Activated naive CD4-positive, alpha-beta T cell treated with Interleukin-2 at 50 U/mL for 16 hours (primary cell): Measurements from ENCODE around the gene HOXB2.

Source experiments
- DNase-seq: peaks from one replicate; pipeline ENCODE4 v3.0.0-alpha.2; 2020

HOXB2 gene

DNA sequence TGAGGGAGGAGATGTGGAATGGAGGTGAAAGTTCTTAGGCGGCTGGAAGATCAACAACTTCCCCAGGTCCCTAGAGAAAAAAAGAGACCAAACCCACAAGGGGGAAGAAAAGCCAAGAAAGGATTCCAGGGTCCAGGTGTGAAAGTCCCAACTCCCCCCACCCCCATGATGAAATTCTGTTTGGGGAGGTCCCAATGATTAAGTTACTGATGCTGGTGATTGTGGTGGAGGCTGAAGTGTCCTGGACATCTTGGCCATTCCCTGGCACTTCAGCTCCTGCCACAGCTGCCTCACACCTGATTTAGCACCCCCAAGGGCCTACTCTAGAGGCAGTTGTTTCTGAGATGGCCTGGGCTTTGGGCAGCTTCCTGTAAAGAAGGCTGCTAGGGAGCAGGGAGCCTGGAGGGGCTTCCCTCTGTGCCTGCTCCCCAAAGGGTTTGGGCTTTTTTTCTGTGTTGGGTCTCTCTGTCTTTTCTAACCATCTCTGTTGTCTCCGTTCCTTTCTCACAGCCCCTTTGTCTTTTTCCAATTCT lies 20.2 kb upstream of the HOXB2 start:
- no peak for DNase-seq

DNA sequence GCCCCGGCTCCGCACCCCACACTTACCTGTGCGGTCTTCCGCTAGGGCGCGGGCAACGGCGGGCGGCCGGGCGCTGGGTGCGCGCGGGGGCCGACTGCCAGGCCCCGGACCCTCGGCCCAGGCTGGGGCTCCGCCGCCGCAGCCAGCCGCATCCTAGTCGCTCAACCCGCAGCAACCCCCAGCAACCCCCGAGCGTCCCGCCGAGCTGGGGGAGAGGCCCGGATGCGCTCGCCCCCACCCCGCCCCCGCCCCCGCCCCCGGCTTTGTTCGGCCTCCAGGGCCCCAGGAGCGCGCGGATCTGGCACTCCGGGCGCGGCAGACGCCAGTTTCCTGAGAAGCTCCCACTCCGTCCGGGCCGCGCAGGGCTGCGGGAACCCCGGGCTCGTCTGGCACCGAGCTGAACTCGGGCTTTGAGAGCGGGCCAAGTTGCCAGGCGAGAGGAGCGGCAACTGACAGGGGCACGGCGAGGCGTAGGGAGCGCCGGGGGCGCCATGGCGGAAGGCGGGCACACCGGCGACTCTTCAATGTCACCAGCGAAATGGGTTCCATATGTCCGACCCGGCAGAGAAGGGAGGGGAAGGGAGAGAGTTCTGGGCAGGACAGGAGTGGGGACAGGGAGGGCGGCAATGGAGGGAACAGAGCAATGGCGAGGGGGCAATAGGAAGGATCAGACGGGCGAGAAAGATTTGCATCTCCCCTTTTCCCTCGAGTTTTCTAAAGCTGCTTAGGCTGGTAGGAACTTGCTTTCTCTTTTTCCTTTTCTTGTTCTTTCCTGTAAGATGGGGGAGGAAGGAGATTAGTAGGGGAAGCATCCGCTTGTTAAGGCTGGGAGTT lies 19.5 kb upstream of the HOXB2 start:
- no peak for DNase-seq

DNA sequence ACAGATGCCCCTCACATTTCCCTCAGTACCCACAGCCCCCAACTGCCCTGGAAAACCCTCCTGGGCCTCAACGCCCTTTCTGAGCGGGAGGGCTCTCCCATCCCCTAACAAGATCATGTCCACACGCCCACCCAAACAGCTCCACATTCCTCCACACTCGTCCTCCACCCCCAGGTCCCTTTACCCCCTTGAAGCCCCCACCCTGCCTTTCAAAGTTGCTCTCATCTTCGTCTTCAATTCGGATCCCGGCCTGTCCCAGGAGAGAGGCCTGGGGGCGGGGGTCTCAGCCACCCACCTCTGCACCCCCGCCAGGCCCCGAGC lies 18.9 kb upstream of the HOXB2 start:
- no peak for DNase-seq

DNA sequence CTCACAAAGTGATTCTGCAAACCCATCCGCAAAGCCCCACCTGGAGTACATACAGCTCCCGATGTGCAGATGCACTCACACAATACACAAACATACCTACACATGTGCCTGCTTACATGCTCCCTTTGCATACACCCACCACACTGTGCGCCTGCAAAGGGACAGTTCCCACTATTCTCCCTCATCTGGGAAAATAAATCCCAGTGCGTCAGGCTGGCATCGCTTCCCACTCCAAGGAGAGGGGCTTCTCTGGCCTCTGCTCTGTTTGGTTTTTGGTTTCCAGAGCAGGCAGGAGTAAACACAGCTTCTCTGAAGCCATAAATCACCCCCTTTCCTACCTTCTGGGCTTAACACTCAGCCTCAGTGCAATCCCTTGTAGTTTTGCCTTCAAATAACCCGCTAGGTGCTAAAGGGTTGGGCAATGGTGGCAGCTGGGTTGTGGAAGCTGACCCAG lies 18.5 kb upstream of the HOXB2 start:
- no peak for DNase-seq

DNA sequence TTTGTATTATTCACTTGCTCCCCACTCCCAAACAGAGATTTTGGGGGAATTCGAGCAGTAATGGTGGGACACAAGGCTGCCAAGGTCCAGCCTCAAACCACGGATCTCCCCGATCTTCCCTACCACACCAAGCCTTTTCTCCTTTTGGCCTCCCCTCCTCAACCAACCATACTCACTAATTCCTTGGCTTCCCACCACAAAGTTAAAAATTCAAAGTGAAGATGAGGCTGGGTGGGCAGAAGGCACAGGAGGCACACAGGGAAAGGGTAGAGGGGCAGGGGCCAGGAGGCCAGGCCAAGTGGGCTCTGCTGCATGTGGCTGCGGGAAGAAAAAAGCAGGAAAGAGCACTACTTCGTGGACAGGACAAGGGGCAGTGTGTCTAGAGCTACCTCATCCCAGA lies 18.0 kb upstream of the HOXB2 start:
- no peak for DNase-seq

DNA sequence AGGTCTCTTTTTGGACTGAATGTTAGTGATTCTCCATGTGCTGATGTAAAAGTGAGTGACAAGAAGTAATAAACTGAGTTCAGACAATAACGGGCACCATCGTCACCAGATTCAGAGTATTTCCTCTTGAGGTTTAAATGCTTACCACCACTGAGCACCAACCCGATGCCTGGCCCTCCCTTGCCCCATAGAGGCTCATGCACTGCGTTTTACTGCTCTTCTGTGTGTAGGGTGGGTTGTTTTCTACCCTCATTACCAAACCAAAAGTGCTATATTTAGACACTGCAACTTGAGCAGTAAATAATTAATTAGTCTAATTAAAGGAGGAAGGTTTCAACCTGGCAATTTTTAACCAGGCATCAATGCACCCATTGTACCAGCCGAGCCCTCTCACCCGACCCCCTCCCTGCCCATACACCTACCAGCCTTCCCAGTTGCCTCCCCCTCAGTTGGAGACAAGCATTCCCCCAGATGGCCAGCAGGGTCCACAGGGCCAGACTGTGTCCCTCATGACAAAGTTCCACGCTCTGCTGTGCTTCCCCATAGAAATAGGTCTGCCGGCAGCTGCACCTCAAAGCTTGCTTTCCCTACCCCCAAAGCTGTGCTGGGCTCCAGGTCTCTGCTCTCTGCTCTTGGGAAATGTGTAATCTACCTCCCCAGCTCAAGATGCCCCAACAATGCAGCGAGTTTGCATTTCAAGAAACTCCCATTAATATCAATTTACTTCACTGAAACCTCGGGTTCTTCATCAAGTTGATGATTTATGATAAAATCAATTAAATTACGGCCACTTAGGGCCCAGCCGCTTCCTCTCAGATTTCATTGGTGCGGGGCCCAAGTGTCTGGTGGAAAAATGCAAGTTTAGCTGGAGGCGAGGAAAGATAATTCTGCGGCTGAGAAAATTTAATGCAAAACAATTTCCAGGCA lies 17.2 kb upstream of the HOXB2 start:
- no peak for DNase-seq

DNA sequence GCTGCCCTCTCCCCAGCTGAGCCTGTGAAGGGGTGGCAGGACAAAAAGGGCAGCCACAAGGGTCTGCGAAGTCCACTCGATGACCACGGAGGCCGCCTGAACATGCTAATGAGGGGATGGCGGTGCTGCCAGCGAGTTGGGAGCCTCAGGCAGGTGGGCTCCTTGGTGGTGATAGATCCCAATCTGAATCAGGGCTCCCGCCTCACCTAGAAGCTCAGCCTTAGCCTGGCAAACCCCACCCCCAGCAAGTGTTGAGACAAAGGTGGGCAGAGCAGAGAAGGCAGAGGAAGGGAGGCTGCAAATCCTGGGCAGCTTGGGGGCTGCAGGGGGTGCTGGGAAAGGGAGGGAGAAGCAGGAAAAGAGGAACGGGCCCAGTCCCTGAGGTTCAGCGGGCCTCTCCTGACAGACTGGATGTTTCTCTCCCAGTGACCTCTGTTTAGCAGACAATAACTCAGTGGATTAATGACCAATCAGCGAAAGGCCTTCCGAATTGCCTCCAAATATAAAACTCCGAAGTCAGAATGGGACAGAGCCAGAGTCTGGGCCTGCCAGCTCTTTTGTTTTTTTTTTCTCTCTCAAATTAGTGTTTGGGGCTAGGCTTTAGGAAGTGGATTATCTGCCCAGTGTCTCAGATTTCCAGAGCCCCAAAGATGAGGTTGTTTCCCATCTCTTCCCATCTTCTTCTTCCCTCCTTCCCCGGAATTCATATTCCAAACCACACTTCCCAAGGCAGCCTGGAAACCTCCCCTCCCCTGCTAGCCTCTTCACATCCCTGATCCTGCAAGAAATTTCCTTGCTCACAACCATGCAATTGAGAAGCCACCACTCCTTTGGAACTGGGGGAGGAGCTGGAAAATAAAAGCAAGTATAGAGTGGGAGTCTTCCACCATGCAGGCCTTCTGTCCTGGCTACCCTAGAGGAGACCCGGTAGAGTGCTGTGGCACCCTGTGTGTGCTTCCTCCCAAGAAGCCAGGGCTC lies 15.2 kb upstream of the HOXB2 start:
- DNase-seq = no peak

DNA sequence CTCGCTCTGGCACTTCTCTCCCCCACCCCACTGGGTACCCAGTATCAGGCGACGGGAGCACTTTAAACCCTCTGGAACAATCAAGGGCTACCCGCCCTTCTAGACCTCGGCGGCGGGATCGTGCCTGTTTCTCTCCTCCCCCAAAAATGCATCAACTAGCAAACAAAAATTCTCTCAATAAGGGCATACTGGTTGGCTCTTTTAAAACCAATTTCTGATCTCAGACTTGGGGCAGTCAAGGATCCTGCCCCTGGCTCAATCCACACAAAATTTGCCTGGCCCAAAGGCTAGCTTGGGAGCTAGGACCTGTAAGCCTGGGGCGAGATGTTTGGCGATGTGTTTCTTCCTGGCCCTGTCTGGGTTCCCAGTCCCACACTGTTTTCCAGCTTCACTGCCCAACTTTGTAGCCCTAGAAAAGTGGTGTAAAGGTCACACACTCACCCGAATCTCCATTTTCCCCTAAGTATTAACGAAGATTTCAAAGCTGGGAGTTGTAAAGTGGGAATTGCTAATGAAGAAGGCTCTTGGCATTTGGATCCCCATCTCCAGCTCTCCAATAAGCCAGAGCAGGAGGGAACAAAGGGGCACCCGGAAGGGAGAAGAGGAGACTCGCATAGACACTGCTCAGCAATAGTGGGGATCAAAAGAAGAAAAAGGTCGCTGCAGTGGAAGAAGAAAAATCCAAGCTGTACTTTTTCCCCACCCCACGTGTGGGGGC lies 14.4 kb upstream of the HOXB2 start:
- no peak for DNase-seq

DNA sequence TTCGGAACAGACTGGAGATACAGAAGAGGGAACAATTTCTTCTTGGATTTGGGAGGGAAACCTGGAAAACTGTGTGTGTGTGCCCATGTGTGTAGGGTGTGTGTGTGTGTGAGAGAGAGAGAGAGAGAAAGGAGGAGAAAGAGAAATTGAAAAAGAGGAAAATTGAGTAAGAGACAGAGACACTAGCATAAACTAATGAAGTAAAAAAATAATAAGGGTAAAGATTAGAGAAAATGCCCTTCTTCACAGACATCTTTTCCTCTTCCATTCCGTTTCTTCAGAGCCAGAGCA lies 13.9 kb upstream of the HOXB2 start:
- DNase-seq = no peak

DNA sequence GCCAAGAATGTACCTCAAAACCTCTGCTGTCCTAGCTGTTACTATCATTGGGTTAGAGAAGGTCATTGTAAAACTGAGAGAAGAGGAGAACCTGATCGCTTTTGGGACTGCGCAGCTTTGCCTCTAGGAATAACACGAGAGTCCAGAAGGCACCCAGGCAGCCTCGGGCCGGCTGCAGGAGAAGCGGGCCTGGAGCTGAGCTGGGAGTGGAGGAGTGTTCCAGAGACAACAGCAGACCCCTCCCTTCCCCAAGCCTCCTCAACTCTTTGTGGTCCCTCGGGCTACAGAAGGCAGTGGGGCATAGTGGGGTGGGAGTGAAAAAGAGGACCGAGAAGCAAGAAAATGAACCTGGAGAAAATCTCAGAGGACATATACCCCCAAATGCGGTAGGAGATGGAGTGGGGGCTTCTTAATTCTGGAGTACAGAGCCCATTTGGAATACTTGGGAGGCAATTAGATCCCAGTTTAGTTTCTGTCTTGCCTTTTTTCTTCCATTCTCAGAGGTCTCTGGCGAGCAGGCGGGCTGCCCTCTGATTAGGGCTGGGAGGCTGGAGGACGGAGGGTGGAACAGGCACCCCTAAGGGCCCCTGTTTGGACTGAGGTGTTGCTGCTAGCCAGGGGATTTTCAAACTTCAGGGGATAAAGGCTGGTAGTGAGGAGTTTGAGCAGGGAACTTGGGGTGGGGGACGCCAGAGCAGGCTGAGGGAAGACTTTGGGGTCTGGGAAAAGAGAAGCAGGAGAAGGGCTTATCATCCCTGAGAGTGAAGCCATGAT lies 13.3 kb upstream of the HOXB2 start:
- DNase-seq = no peak

DNA sequence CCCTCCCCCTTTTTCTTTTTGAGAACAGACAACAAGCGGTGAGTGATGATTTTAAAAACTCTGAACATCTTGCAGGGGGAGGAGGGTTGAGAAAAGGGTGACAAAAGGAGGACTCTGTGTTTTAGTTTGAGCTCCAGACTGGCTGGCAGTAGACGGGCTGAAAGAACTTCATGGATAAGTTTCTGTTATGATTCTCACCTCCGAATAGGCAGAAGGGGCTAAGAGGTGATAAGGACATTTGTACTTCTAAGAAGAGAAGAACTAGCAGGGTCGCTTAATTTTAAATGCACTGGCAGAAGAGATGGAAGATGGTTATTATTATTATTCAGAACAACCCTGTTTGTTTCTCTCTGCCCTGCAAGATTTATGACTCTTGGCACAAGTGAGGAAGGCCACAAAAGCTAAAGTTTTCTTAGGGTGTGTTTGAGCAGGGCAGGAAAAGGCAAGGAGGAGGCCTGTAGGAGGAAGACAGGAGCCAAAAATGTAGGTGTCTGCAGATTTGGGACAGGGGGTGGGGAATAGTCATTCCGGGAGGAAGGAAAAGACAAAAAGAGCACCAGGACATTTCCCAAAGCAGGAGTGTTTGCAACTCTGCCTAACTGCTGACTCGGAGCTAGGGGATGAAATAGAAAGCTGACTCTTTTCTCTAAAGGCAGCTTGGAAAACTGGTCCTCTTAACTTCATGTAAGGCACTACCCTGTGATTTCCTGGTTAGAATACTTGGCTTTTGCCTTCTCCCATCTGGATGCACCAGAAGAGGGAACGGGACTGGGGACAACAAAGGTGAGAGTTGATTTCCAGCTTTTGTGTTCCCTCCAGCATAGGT lies 11.9 kb upstream of the HOXB2 start:
- DNase-seq = no peak

DNA sequence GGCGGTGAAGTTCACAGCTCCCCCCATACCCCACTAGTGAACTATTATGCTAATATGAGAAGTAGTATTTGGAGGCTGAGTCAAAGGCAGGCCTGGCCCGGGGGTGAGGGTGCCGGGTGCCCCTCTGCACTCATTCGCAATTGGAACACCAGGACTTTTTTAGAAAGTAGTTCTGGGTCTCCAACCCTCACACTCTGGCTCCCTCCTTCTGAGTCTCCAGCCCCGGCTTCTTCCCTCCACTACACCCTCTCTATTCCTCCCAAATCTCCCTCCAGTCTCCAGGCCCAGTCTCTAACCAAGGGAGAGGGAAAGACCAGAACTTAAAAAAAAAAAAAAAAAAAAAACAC lies 11.3 kb upstream of the HOXB2 start:
- no peak for DNase-seq

DNA sequence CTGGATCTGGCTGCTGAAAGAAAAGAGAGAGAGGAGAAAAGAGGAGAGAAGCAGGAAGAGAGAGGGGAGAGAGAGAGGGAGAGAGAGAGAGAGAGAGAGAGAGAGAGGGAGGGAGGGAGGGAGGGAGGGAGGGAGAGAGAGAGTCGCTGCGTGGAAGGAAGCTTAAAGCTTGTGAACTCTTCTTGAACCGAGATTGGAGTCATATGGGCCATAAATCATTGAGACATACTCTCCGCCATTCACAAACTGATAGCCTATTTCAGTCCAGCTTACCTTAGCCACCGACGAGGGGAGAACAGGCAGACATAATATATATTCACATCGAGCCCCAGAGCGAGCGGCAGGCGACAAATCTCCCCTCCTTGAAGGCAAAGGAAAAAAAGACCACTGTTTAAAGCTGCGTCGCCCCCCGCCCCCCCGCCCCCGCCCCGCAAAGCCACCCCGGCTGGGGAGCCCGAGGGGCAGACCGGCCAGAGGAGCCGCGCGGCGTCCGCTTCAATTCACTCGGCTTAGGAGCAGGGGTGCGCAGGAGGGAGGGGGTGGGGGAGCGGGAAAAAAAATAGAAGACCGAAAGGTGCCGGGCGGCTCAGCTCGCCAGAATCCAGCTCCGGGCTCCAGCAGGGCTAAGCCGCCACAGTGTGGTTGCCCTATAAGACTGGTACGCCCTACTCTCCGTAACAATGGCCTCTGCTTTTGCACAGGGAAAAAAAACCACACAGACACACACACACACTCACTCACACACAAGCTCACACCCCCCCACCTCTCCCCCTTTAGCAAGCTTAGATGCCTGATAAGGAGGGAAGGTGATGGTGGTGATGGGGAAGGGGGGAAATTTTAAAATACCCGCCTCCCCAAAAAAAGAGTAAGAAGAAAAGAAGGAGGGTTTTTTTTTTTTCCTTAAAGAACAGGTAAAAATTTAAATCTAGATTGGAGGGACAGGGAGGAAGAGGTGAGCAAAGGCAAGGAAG lies 10.6 kb upstream of the HOXB2 start:
- DNase-seq = no peak

DNA sequence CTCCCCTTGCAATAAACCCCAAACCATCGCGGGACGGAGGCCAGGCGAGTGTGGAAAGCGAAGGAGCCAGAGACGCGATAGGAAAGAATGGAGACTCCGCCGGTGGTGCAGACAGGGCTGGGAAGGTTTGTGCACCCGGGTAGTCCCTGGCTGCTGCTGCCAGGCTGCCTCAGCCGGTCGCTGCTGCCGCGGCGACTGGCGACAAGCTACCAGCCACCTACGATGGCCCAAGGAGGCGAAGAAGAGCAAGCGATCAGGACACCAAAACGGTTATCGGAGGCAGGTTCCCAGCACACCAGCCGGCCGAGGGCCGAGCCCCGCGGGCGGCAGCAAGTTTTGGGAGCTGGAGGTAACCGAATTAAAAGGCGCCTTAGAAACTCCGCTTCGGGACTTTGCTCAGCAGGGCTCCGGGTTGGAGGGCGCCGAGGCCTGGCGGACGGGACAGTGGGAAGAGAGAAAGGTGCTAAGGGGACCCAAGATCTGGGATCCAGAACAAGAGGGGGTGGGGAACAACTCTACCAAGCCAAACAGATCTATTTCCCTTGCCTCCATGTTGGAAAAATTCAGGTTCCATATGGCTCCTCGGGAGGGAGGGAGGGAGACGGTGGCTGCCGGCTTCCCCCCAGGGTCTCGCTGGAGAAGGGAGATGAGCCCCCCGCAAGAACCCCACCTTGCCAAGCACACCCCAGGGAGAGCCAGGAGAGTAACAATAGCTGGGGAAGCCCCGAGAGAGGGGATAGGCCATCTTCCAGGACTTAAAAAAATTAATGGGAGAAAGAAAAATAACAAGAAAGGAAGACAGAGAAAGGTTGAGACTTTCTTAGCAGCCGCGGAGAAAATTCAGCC lies 9.7 kb upstream of the HOXB2 start:
- DNase-seq = no peak

DNA sequence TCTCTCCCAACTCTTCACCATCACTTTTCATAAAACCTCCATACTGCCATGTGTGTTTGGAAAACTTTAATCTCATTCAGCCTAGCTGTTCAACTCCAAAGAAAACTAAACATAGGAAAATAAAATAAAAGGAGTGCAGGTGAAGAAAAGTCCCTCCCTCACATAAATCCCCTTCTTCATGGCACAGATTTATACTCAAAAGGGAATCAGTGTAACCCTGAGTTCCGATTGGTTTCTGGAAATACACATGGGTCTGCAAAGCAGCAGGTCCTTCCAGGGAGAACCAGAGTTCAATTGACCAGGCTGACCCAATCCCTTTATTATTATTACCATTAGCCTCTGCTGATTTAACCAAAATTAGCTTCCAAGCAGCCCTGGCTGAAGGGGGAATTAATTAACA lies 8.9 kb upstream of the HOXB2 start:
- no peak for DNase-seq

DNA sequence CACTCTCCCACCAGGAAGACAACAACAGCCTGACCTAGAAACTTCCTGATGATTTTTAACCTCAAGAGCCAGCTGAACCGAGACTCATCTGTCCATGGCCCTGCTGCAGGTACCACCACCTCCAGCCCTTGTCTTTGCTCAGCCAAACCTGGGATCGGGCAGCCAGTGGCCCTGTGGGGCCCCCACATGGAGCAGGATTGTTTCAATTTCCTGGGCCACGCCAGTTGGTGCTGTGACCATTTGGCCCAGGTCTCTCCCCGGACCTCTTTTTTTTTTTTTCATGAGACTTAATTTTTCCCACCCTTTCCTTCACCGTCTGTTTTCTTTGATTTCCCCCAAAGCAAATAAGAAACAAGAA lies 8.3 kb upstream of the HOXB2 start:
- no peak for DNase-seq

DNA sequence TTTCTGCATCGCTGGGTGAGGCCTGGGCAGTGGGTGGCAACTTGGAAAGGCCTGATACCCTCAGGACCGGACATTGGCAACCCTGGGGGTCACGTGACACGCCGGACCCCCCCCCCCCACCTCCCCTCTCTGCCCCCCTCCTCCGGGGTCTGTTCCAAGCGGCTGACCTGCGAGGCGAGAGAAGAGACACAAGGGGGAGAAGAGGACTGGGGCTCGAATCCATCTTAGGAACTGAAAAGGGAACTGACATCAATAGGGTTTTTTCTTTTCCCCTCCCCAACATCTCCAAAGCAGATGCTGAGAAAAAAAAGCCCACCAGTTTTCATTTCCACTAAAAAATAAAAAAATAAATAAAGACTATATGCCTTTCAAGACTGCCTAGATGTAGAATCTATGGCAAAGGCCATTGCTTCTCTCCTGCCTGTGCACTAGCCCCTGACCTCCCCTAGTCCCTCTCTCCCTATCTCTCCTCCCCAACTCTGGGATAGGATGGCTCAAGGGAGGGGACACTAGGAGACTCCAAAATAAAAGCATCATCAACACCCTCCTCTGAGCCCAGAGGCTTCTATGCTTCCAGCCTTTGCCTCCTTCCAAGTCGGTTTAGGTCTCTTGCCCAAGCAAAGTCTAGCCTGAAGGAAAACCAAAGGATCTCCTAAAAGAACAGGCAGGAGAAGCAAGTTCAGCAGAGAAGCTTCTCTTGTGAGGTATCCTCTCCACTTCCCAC lies 7.7 kb upstream of the HOXB2 start:
- no peak for DNase-seq
